Uterus (tissue), 2 donors: ENCODE data around the gene CCR2.

Experiments
- POLR2A ChIP-seq, 2 donors: fragments of 450-650 bp; IDR thresholded peaks; one replicate each; pipeline ENCODE4 v1.6.1; 2016; ENCODE audit warnings: antibody characterized with exemption in 2 of 2, mild to moderate bottlenecking in 1 of 2, moderate library complexity in 1 of 2
- TF ChIP-seq, protein P1 (sequence below), 4 experiments: fragments of 200-600 bp in 2 of 4; fragments of 450-650 bp in 2 of 4; sonication (generic) in 2 of 4; IDR thresholded peaks; one replicate each; pipeline ENCODE4 v1.5.1; 2016 to 2019; ENCODE audit warnings: antibody characterized with exemption in 4 of 4, mild to moderate bottlenecking in 2 of 4, moderate library complexity in 1 of 4

DNA sequence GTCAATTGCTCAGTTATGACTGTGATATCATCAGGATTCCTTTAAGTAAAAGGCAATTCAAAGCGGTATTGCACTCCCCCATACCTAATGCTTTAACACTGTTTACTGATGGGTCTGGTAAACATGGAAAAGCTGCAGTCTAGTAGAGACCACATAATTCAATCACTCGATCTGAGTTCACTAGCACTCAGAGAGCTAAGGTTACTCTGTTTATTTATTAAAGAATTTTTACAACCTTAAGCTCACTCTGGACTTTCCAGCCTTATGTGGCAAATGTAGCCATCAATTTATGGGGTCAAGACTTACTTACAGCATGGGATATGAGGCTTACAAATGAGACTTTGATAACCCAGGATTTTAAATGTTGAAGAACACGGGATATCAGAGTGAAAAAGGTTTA, 18.4 kb upstream of the CCR2 start:
- TF ChIP-seq, protein P1, sequence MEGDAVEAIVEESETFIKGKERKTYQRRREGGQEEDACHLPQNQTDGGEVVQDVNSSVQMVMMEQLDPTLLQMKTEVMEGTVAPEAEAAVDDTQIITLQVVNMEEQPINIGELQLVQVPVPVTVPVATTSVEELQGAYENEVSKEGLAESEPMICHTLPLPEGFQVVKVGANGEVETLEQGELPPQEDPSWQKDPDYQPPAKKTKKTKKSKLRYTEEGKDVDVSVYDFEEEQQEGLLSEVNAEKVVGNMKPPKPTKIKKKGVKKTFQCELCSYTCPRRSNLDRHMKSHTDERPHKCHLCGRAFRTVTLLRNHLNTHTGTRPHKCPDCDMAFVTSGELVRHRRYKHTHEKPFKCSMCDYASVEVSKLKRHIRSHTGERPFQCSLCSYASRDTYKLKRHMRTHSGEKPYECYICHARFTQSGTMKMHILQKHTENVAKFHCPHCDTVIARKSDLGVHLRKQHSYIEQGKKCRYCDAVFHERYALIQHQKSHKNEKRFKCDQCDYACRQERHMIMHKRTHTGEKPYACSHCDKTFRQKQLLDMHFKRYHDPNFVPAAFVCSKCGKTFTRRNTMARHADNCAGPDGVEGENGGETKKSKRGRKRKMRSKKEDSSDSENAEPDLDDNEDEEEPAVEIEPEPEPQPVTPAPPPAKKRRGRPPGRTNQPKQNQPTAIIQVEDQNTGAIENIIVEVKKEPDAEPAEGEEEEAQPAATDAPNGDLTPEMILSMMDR (IDR thresholded peaks at IDR 0.05): no peak
- no peak for TF ChIP-seq POLR2A (IDR thresholded peaks at IDR 0.05)
